TTC549 (cell line): ENCODE measurements around the gene AMMECR1L.
"Not testable (repeated sequence)": the region's sequence is repeated elsewhere in the genome, so short reads cannot be mapped to it uniquely, and the experiment has no call there.

Experiments
- FAIRE-seq: peaks from 2 replicates; lab custom pipeline; 2012; peaks lifted over from hg19 to GRCh38; lab: Jason Lieb, UNC

Gene AMMECR1L

DNA sequence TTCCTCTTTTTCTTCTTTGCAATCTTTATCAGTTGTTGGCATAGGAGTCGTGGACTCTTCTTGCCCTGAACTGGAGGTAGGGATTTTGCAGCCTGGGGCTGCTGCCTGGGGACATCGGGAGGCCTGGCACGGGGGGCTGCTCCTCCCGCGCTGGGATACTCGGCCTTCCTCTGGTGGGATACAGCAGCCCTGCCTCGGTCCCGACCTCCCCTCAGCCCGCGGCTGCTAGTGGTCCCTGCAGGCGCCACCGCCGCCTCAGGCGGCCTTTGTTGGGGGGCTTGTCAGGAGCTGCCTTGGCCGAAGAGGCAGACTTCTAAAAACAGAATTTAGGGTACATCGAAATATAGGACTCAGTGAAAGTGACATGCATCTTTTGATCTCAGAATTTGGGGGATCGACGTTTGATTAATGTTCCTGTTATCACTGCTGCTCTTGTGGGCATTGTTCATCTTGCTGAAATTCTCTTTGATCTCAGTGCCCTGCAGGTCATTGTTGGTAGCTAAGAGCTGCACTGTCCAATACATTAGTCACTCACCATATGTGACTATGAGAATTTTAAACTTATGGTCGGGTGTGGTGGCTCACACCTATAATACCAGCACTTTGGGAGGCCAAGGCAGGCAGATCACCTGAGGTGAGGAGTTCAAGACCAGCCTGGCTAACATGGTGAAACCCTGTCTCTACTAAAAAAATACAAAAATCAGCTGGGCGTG lies 44.1 kb downstream of the AMMECR1L start:
- FAIRE-seq = no peak

DNA sequence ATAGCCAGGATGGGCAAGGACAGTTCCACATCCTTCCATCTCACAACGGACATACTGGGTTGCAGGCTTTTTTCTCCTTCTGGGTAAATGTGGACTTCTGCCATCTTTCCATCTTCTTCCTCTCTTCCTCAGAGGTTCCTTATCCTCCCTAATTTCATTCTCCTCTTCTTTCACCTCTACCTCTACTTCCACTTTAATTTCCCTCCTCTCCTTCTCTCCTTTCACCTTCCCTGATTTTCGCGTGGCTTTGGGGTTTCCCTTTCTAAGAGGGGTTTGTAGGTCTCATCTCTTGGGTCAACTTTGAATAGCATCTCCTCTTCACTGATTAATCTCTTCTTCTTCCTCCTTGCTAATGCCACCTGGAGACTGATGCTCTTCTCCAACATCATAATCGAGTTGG lies 44.9 kb downstream of the AMMECR1L start:
- FAIRE-seq = no peak

GRCh38 chr2:127834951-127835350 lies 50.8 kb downstream of the AMMECR1L start:
- no peak for FAIRE-seq

GRCh38 chr2:127829845-127830246 lies 55.9 kb downstream of the AMMECR1L start:
- no peak for FAIRE-seq

- not testable (repeated sequence) for FAIRE-seq
Observed at GRCh38 chr2:127826708-127827107, 59.0 kb downstream of the AMMECR1L start.

DNA sequence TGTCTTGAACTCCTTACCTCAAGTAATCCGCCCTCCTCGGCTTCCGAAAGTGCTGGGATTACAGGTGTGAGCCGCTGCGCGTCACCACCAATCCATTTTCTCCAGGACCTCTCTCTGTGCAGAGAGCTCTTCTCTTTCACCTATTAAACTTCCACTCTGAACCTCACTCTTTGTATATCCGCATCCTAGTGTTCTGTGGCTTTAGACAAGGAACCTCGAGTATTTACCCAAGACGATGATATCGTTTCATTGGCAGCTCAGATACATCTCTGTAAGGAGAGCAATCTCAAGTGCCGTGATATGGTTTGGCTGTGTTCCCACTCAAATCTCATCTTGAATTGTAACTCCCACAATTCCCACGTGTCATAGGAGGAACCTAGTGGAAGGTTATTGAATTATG lies 59.7 kb downstream of the AMMECR1L start:
- no peak for FAIRE-seq

DNA sequence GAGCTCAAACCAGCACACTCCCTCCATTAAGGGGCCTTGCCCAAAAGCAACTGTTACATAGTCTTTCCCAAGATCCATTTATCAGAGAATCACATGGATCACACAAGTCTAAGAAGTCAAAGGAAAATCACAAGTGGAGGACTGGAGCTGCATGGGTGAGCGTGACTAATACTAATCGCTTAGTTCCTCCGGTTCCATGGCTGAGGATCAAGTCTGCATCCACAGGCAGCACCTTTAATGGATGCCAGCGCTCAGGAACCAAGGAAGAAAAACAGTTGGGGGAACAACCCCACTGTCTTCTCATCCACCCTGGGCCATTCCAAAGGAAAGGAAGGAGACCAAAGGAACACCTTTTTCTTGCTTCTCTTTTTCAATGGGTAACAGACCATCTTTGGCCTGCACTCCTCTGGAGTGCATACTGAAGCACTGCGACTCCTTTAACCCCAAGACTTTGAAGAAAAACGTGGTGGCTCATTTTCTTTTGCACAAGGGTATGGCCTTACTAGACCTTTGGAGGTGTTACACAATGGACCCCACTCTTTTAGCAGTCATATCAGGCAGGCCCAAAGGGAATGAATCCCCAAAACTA lies 65.6 kb downstream of the AMMECR1L start:
- no peak for FAIRE-seq

GRCh38 chr2:127818794-127819425 lies 66.8 kb downstream of the AMMECR1L start:
- FAIRE-seq = no peak

GRCh38 chr2:127818241-127818640 lies 67.5 kb downstream of the AMMECR1L start:
- no peak for FAIRE-seq

DNA sequence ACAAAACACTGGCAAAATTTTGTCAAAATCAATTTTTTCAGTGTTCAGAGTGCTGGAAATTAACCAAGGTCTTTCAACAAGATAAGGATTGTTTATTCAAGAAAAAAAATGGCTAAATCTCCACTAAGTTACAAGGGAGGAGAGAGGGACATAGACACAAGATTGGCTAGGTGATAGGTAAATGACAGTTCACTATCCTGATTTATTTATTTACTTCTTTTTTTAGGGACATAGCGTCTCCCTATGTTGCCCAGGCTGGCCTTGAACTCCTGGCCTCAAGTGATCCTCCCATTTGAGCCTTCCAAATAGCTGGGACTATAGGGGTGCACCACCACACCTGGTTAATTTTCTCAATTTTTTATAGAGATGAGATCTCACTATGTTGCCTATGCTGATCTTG lies 71.1 kb downstream of the AMMECR1L start:
- FAIRE-seq = no peak

DNA sequence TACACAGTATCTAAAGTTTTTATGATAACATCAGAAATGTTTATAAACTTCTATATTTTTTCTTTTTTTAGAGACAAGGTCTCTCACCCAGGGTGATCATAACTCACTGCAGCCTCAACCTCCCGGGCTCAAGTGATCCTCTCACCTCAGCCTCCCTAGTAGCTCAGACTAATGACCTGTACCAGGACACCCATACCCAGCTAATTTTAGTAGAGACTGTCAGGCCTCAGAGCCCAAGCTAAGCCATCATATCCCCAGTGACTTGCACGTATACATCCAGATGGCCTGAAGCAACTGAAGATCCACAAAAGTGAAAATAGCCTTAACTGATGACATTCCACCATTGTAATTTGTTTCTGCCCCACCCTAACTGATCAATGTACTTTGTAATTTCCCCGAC lies 73.3 kb downstream of the AMMECR1L start:
- not testable (repeated sequence) for FAIRE-seq
